ENCODE results near the gene HPGD.

DNA sequence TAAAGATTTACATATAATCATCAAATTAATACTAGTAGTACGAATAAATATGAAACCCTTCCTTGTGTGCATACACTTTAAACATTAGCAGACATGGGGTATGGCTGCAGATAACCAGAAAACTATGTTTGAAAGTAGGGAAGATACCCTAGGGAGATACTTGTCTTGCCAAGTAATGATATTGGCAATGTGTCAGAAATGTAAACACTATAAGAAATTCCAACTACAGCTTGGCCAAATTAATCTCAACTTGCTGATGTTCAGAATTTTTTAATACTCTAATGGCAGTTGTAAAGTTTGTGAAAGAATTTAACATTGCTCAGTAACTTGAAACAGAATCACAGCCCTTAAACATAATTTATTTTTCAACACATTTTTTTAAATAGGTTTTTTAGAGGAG lies 27.4 kb upstream of the HPGD start:
- TF ChIP-seq, protein P1, sequence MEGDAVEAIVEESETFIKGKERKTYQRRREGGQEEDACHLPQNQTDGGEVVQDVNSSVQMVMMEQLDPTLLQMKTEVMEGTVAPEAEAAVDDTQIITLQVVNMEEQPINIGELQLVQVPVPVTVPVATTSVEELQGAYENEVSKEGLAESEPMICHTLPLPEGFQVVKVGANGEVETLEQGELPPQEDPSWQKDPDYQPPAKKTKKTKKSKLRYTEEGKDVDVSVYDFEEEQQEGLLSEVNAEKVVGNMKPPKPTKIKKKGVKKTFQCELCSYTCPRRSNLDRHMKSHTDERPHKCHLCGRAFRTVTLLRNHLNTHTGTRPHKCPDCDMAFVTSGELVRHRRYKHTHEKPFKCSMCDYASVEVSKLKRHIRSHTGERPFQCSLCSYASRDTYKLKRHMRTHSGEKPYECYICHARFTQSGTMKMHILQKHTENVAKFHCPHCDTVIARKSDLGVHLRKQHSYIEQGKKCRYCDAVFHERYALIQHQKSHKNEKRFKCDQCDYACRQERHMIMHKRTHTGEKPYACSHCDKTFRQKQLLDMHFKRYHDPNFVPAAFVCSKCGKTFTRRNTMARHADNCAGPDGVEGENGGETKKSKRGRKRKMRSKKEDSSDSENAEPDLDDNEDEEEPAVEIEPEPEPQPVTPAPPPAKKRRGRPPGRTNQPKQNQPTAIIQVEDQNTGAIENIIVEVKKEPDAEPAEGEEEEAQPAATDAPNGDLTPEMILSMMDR (IDR thresholded peaks at IDR 0.05): no peak
- no peak for TF ChIP-seq ZFX (IDR thresholded peaks at IDR 0.05; ENCODE audit: borderline replicate concordance)
